ENCODE results near the gene GPR156.
"Not testable (repeated sequence)": the region's sequence is repeated elsewhere in the genome, so short reads cannot be mapped to it uniquely, and the experiment has no call there.

Gene GPR156

DNA sequence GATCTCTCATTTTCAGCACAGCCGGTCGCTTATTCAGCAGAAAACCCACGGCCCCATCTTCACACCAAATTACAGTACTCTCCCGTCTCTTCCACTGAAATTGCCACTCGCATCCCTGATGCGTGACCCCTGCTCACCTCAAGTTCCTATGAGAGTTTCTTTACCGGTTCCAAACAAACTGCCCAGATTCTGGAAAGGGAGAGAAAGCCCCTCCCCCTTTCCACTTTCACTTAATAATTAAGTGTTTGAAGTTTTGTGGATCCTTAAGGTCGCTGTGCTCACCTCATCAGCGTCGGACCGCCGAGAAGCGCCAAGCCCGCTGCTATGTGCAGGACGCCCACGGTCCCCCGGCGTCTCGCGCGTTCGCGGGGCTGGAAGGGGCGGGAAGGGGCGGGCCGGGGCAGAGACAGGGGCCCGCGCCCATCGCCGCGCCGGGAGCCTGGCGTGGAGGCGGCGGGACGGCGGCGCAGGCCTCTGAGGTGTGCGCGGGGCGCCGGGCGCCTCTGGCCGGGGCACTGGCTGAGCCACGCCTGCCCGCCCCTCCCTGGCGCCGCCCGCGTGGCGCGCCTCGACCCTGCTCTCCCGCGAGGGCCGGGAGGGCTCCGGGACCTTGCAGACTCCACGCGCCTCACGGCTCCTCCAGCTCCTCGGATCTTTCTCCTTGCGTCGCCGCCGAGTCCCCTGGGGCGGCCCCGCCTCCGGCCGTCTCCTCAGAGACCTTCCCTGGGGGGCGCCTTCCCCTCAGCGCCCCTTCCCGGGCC, at the start of gene GPR156:
Gene GPR156 (minus strand): TSS at position 476 of the 761 bp plus-strand sequence. CDS start 41,124 bp downstream, outside the sequence.
- peak within 1 kb of the TSS; percentile 63 for H3K4me3 ChIP-seq (ENCODE audit: low read length)
- TF ChIP-seq, protein P1, sequence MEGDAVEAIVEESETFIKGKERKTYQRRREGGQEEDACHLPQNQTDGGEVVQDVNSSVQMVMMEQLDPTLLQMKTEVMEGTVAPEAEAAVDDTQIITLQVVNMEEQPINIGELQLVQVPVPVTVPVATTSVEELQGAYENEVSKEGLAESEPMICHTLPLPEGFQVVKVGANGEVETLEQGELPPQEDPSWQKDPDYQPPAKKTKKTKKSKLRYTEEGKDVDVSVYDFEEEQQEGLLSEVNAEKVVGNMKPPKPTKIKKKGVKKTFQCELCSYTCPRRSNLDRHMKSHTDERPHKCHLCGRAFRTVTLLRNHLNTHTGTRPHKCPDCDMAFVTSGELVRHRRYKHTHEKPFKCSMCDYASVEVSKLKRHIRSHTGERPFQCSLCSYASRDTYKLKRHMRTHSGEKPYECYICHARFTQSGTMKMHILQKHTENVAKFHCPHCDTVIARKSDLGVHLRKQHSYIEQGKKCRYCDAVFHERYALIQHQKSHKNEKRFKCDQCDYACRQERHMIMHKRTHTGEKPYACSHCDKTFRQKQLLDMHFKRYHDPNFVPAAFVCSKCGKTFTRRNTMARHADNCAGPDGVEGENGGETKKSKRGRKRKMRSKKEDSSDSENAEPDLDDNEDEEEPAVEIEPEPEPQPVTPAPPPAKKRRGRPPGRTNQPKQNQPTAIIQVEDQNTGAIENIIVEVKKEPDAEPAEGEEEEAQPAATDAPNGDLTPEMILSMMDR (conservative IDR thresholded peaks at IDR 0.05; ENCODE audit: low read length), result no peak
- DNase-seq (ENCODE audit: low read depth), result peak; percentile 9

DNA sequence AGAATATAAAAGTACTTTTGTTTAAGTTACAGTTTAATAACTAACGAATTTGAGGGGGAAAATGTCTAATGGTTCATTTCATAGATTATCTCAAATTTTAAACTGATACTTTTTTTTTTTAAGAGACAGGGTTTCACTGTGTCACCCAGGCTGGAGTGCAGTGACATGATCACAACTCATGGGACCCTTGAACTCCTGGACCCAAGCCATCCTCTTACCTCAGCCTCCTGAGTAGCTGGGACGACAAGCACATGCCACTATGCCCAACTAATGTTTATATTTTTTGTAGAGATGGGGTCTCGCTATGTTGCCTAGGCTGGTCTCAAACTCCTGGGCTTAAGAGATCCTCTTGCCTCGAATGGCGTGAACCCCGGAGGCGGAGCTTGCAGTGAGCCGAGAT, 47.6 kb upstream of the GPR156 start:
- TF ChIP-seq, protein P1 (conservative IDR thresholded peaks at IDR 0.05; ENCODE audit: low read length), result no peak
- no peak for DNase-seq (ENCODE audit: low read depth)
- no peak overlapping the region for H3K4me3 ChIP-seq (ENCODE audit: low read length)

DNA sequence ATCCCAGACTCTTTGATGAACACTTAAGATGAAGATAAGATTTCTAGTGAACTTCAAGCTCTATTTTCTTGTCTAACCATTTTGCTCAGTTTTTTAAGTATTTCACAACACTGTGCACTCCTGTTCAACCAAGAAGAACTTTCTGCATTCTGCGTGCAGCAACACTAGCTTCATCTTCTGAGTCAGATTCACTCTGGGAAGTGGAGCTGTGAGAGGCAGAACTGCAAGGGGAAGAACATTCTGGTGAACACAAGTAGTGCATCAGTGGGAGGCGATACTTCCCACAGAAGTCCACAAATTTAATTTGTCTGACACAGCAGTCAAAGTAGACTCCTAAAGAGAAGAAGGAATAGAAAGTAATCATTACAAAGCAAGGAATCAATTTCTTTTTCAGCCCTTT, 46.1 kb upstream of the GPR156 start:
- no peak for DNase-seq (ENCODE audit: low read depth)
- TF ChIP-seq, protein P1 (conservative IDR thresholded peaks at IDR 0.05; ENCODE audit: low read length), result no peak

DNA sequence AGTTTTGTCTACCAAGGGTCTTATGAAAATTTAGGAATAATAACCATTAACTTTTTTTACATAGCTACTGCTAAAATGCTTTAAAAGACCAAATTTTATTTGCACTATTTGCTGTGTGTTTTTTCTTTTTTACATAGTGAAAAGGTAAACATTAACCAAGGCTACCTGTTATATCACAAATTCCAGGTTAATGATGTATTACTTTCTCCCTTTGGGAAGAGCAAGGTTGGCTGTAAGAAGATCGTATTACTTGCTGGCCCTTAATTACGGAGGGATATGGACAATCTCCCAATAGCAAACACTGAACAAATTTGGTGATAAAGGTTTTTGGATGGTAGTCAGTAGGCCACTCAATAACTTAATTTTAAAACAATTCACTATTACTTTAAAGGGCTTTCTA, 41.8 kb upstream of the GPR156 start:
- DNase-seq (ENCODE audit: low read depth), result no peak
- no peak overlapping the region for H3K4me3 ChIP-seq (ENCODE audit: low read length)
- TF ChIP-seq, protein P1 (conservative IDR thresholded peaks at IDR 0.05; ENCODE audit: low read length), result no peak

More for the DNA sequence above, 46.1 kb upstream of the GPR156 start:
- H3K4me3 ChIP-seq (ENCODE audit: low read length), result no peak overlapping the region

DNA sequence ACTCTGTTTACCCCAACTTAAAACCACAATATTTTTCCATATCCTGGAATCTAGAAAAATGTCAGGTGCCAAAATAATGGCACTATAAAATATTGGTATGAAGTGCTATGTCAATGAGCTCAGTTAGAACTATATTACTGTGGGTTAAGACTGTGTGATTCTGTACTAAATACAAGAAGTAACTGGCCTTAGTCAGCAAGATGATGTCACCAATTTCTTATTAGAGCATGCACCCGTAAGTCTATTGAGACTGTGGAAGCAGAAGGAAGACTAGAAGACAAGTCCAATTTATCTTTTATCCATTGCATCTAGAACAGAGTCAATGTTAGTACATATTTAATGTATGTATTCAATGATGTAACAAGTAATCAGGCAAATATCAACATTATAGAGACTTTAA, 39.2 kb upstream of the GPR156 start:
- DNase-seq (ENCODE audit: low read depth), result peak; percentile 2
- no peak overlapping the region for H3K4me3 ChIP-seq (ENCODE audit: low read length)
- TF ChIP-seq, protein P1 (conservative IDR thresholded peaks at IDR 0.05; ENCODE audit: low read length), result no peak

DNA sequence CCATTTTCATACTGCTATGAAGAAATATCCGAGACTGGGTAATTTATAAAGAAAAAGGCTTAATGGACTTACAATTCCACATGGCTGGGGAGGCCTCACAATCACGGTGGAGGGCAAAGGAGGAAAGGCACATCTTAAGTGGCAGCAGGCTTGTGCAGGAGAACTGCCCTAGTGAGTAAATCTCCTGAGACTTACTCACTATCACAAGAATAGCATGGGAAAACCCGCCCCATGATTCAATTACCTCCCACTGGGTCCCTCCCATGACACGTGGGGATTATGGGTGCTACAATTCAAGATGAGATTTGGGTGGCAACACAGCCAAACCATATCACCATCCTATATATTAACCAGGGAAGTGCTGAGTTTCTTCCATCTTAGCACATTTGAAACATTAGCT, 38.7 kb upstream of the GPR156 start:
- H3K4me3 ChIP-seq (ENCODE audit: low read length); DNase-seq (ENCODE audit: low read depth): not testable (repeated sequence)

DNA sequence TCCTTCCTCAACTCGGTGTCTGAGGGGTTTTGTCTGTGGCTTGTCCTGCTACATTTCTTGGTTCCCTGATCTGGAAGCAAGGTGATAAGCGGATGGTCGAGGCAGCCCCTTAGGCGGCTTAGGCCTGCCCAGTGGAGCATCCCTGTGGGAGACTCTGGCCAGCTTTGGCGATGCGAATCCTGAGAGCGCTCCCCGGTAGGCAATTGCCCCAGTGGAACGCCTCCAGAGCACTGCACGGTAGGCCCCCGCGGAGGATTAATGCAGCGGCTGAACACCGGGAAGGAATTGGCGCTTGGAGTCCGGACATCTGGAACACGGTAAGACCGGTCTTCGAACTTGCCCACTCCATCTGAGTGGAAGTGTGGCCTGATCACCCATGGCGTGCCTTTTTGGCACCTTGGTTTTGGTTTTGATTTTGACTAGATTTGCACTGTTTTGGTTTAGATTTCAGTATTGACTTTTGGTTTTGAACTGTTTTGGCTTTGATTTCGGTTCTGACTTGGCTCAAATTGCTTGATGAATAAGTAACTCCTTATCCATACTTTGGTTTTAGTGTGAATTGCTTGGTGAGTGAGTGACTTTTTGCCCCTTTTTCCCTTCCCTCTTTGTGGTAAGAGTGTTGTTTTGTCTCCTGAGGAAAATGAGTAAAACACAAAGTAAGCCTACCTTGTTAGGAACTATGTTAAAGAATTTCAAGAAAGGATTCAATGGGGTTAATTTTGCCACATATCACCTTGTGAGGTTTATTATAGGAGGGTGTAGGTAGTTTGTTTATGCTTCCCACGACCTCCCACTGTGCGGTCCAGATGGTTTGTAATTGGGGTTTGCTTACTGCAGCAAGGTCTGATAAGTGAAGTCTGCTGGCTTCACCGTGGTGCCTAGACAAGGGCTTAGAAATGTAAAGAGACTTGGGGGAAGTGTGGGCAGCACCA, 27.1 kb upstream of the GPR156 start:
- no peak overlapping the region for H3K4me3 ChIP-seq (ENCODE audit: low read length)
- TF ChIP-seq, protein P1 (conservative IDR thresholded peaks at IDR 0.05; ENCODE audit: low read length), result no peak
- no peak for DNase-seq (ENCODE audit: low read depth)

Data from AG10803 (cell line).